Heart left ventricle (tissue), 13 donors: ENCODE data around the gene GREM2.

Experiments
- CTCF ChIP-seq, 12 donors: fragments of 200-600 bp; sonication (generic) in 4 of 12; IDR thresholded peaks; one replicate each; pipeline versions ENCODE4 v1.5.0 to v1.8.0; 2018 to 2022; ENCODE audit warnings: antibody characterized with exemption in 12 of 12, mild to moderate bottlenecking in 5 of 12
- POLR2A ChIP-seq, 2 donors: fragments of 450-650 bp; IDR thresholded peaks; one replicate each; pipeline ENCODE4 v1.6.1; 2017; ENCODE audit warnings: antibody characterized with exemption in 2 of 2, mild to moderate bottlenecking in 2 of 2, moderate library complexity in 2 of 2
- donor health status: ischemic (EF 13 %, LVEDD 7.1; RV severe dilation, severe dysfunction).
- donor health status: DM: no; HTN: yes; CAD: no.
- donor health status: DM: no; HTN: no; CAD: no.
- donor health status: ischemic (EF 25% LVEDD 6.9; RV normal size, moderate dysfunction).
- donor health status: ischemic (EF 25% LVEDD 5.7; RV mildly dilated, moderate dysfunction).
- donor health status: ischemic (EF 35%, LVEDD 5.7; RV mildly dilated, moderate dysfunction).
- donor health status: nonischemic (EF 11% LVEDD 7.7; RV severe dilation, severe dysfunction).
- donor health status: DM: yes; HTN: yes; CAD: no.
- donor health status: PGD.
- donor health status: ischemic (EF 29% LVEDD 5.4; RV normal size, mild dysfunction).
- donor health status: nonischemic (EF 23%, LVEDD 6.1; RV moderate dilation, normal function).

GRCh38 chr1:240508201-240508600 lies 103.8 kb downstream of the GREM2 start:
- TF ChIP-seq CTCF (IDR thresholded peaks at IDR 0.05), result no peak
- TF ChIP-seq POLR2A (IDR thresholded peaks at IDR 0.05), result no peak
